ENCODE data around the gene ACSS3. TPM values are rescaled to one million over a fixed set of nuclear protein-coding genes. Genes with fewer than 3 reads are reported as not detected.

Gene ACSS3
- total RNA-seq, 2 donors from 2014 or later = 20.3 to 32.3 TPM

- Histone ChIP-seq H3K36me3 (no peaks in the 10 kb centered on the region), H3K4me3 (no peak overlapping the region), H3K27me3 (no peaks in the 10 kb centered on the region), H3K4me1 (no peaks in the 10 kb centered on the region), H3K27ac (no peak overlapping the region), H3K9me3 (no peaks in the 10 kb centered on the region)
- DNase-seq (ENCODE audit: low spot score) = no peak
- no peak for TF ChIP-seq CTCF (IDR thresholded peaks at IDR 0.05)
Observed at GRCh38 chr12:81070846-81071245, 7.0 kb upstream of the ACSS3 start.

- Histone ChIP-seq H3K36me3 (no peaks in the 10 kb centered on the region), H3K27me3 (no peaks in the 10 kb centered on the region), H3K27ac (no peak overlapping the region), H3K4me1 (peaks cover 0 to 11% of the 10 kb centered on the region in 2 donors), H3K4me3 (no peak overlapping the region), H3K9me3 (no peaks in the 10 kb centered on the region)
- no peak for TF ChIP-seq CTCF (IDR thresholded peaks at IDR 0.05)
- no peak for DNase-seq (ENCODE audit: low spot score)
Observed at GRCh38 chr12:81075539-81075938, 2.3 kb upstream of the ACSS3 start.

GRCh38 chr12:81077329-81077685 lies 572 bp upstream of the ACSS3 start:
- Histone ChIP-seq H3K4me3 (peak overlapping the region; percentile 71 to 86), H3K36me3 (no peaks in the 10 kb centered on the region), H3K4me1 (peaks cover 0 to 26% of the 10 kb centered on the region in 2 donors), H3K27me3 (no peaks in the 10 kb centered on the region), H3K27ac (peak overlapping the region; percentile 93 to 96), H3K9me3 (no peaks in the 10 kb centered on the region)
- TF ChIP-seq CTCF (IDR thresholded peaks at IDR 0.05) = no peak
- no peak for DNase-seq (ENCODE audit: low spot score)

- Histone ChIP-seq H3K4me1 (peaks cover 0 to 30% of the 10 kb centered on the region in 2 donors), H3K36me3 (no peaks in the 10 kb centered on the region), H3K27ac (peak overlapping the region; percentile 93 to 96), H3K9me3 (no peaks in the 10 kb centered on the region), H3K27me3 (no peaks in the 10 kb centered on the region), H3K4me3 (peak overlapping the region; percentile 71 to 86)
- no peak for TF ChIP-seq CTCF (IDR thresholded peaks at IDR 0.05)
- DNase-seq (ENCODE audit: low spot score) = no peak
Observed at GRCh38 chr12:81078469-81079196, 754 bp downstream of the ACSS3 start.

GRCh38 chr12:81079280-81080076 lies 1.6 kb downstream of the ACSS3 start:
- DNase-seq (ENCODE audit: low spot score) = no peak
- no peak for TF ChIP-seq CTCF (IDR thresholded peaks at IDR 0.05)
- peak overlapping the region; percentile 93 to 96 for H3K27ac ChIP-seq
- H3K4me1 ChIP-seq = peaks cover 0 to 39% of the 10 kb centered on the region in 2 donors
- H3K27me3 ChIP-seq = no peaks in the 10 kb centered on the region
- peak overlapping the region; percentile 71 to 86 for H3K4me3 ChIP-seq
- H3K36me3 ChIP-seq = no peaks in the 10 kb centered on the region
- no peaks in the 10 kb centered on the region for H3K9me3 ChIP-seq
